ENCODE data around the gene RPL18A.

DNA sequence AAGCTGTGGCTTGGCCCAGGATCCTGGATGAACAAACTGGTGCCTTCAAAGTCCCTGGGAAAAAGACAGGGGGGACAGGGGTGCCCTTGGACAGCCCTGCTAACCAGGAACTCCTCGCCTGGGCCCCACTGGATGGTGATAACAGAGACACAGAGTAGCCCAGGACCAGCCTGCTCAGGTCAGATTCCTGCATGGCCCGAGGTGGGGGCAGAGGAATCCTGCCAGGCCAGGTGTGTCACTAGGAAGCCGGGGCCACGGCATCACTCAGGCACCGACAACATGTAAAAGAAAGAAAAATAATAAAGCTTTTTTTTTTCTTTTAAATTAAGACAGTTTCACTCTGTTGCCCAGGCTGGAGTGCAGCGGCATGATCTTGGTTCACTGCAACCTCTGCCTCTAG is 5.6 kb upstream of the RPL18A start:
- TF ChIP-seq, protein P1, sequence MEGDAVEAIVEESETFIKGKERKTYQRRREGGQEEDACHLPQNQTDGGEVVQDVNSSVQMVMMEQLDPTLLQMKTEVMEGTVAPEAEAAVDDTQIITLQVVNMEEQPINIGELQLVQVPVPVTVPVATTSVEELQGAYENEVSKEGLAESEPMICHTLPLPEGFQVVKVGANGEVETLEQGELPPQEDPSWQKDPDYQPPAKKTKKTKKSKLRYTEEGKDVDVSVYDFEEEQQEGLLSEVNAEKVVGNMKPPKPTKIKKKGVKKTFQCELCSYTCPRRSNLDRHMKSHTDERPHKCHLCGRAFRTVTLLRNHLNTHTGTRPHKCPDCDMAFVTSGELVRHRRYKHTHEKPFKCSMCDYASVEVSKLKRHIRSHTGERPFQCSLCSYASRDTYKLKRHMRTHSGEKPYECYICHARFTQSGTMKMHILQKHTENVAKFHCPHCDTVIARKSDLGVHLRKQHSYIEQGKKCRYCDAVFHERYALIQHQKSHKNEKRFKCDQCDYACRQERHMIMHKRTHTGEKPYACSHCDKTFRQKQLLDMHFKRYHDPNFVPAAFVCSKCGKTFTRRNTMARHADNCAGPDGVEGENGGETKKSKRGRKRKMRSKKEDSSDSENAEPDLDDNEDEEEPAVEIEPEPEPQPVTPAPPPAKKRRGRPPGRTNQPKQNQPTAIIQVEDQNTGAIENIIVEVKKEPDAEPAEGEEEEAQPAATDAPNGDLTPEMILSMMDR (IDR thresholded peaks at IDR 0.05 in 4 of 5, conservative IDR thresholded peaks at IDR 0.05 in 1 of 5): no peak
- no peak for TF ChIP-seq POLR2A (IDR thresholded peaks at IDR 0.05)

Data from gastrocnemius medialis (tissue), 4 donors.